ENCODE results near the gene TEKT5.

The TEKT5 gene

GRCh38 chr16:10578474-10579316 is 116.0 kb downstream of the TEKT5 start:
- DNase-seq (ENCODE audit: low spot score) = no peak

Data from ecto neural progenitor cell (in vitro differentiated cells).